ENCODE data around the gene PCAT7. TPM values are rescaled to one million over a fixed set of nuclear protein-coding genes. Genes with fewer than 3 reads are reported as not detected.

Gene PCAT7
- total RNA-seq, 1 donor from 2014 or later, result 19.9 TPM

GRCh38 chr9:94526951-94527350 lies 27.9 kb upstream of the PCAT7 start:
- H3K4me3 Mint-ChIP-seq, result no peak overlapping the region
- Histone ChIP-seq H3K4me2 (no peak overlapping the region), H3K9me3 (ENCODE audit: low read depth) (no peaks in the 10 kb centered on the region), H3K4me3 (no peak overlapping the region), H2AFZ (replicated peaks) (no peak overlapping the region), H3K27me3 (no peaks in the 10 kb centered on the region), H3K27ac (no peak overlapping the region), H3K79me2 (ENCODE audit: low read depth) (no peaks in the 10 kb centered on the region), H3K36me3 (no peaks in the 10 kb centered on the region), H3K4me1 (no peaks in the 10 kb centered on the region), H4K20me1 (ENCODE audit: low read depth) (no peaks in the 10 kb centered on the region), H3K9ac (no peak overlapping the region), H3F3A (ENCODE audit: low read depth) (no peaks in the 10 kb centered on the region)
- no peak overlapping the region for H3K27ac Mint-ChIP-seq
- DNase-seq (ENCODE audit: low spot score), result no peak
- H3K9me3 Mint-ChIP-seq, result no peaks in the 10 kb centered on the region
- no peaks in the 10 kb centered on the region for H3K4me1 Mint-ChIP-seq
- TF ChIP-seq EZH2phosphoT487 (IDR thresholded peaks at IDR 0.05) (no peak), CTCF (IDR thresholded peaks at IDR 0.05) (no peak), EZH2 (IDR thresholded peaks at IDR 0.05) (no peak)
- H3K27me3 Mint-ChIP-seq (ENCODE audit: insufficient read depth, low read depth), result no peaks in the 10 kb centered on the region
- H3K36me3 Mint-ChIP-seq, result no peaks in the 10 kb centered on the region

- TF ChIP-seq EZH2 (IDR thresholded peaks at IDR 0.05) (no peak), EZH2phosphoT487 (IDR thresholded peaks at IDR 0.05) (no peak), CTCF (IDR thresholded peaks at IDR 0.05) (no peak)
- Mint-ChIP-seq H3K4me3 (no peak overlapping the region), H3K4me1 (no peaks in the 10 kb centered on the region), H3K36me3 (no peaks in the 10 kb centered on the region), H3K27ac (no peak overlapping the region), H3K27me3 (ENCODE audit: insufficient read depth, low read depth) (no peaks in the 10 kb centered on the region), H3K9me3 (no peaks in the 10 kb centered on the region)
- Histone ChIP-seq H3F3A (ENCODE audit: low read depth) (no peaks in the 10 kb centered on the region), H3K4me3 (no peak overlapping the region), H3K9ac (no peak overlapping the region), H3K4me2 (no peak overlapping the region), H3K4me1 (no peaks in the 10 kb centered on the region), H2AFZ (replicated peaks) (no peak overlapping the region), H3K9me3 (ENCODE audit: low read depth) (no peaks in the 10 kb centered on the region), H4K20me1 (ENCODE audit: low read depth) (no peaks in the 10 kb centered on the region), H3K36me3 (no peaks in the 10 kb centered on the region), H3K27ac (no peak overlapping the region), H3K79me2 (ENCODE audit: low read depth) (no peaks in the 10 kb centered on the region), H3K27me3 (no peaks in the 10 kb centered on the region)
- no peak for DNase-seq (ENCODE audit: low spot score)
These were observed 26.0 kb upstream of the PCAT7 start for GRCh38 chr9:94528886-94529285.

DNA sequence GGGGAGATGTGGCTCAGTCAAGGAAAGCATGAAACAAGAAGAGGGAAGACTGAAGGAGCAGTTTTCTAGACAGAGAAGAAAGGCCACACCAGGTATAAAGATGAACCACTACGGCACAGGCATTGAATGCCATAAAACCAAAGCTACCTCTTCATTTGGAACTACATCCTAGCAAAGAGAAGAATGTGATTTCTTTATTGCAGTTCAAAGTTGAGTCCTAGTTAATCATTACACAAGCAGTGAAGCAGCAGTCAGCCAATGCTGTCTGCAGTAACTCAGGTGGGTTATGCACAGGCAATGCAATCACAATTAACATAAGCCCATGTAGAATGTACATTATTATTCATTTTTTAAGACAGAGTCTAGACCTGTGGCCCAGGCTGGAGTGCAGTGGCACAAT lies 21.7 kb upstream of the PCAT7 start:
- H3K27ac Mint-ChIP-seq, result no peak overlapping the region
- Histone ChIP-seq H3K9ac (no peak overlapping the region), H3K4me1 (no peaks in the 10 kb centered on the region), H3K4me3 (no peak overlapping the region), H3K27me3 (no peaks in the 10 kb centered on the region), H3K4me2 (no peak overlapping the region), H3K79me2 (ENCODE audit: low read depth) (no peaks in the 10 kb centered on the region), H2AFZ (replicated peaks) (no peak overlapping the region), H3K27ac (no peak overlapping the region), H3K36me3 (no peaks in the 10 kb centered on the region), H3K9me3 (ENCODE audit: low read depth) (no peaks in the 10 kb centered on the region), H4K20me1 (ENCODE audit: low read depth) (no peaks in the 10 kb centered on the region), H3F3A (ENCODE audit: low read depth) (no peaks in the 10 kb centered on the region)
- H3K4me1 Mint-ChIP-seq, result no peaks in the 10 kb centered on the region
- H3K4me3 Mint-ChIP-seq, result no peak overlapping the region
- TF ChIP-seq EZH2phosphoT487 (IDR thresholded peaks at IDR 0.05), result no peak
- TF ChIP-seq EZH2 (IDR thresholded peaks at IDR 0.05), result no peak
- no peak for TF ChIP-seq CTCF (IDR thresholded peaks at IDR 0.05)
- peaks cover 5% of the 10 kb centered on the region for H3K27me3 Mint-ChIP-seq (ENCODE audit: insufficient read depth, low read depth)
- no peaks in the 10 kb centered on the region for H3K36me3 Mint-ChIP-seq
- no peaks in the 10 kb centered on the region for H3K9me3 Mint-ChIP-seq
- DNase-seq (ENCODE audit: low spot score), result no peak
